SHP77 treated with DMSO at 0.1 percent for 48 hours (cell line): ENCODE data around the gene FBXL7.

Experiments
- DNase-seq: peaks from one replicate; lab custom pipeline; 2025; lab: John Stamatoyannopoulos, UW

The FBXL7 gene

GRCh38 chr5:15774632-15775031 lies 274.7 kb downstream of the FBXL7 start:
- DNase-seq = no peak

GRCh38 chr5:15776346-15776745 lies 276.4 kb downstream of the FBXL7 start:
- no peak for DNase-seq

- no peak for DNase-seq
These were observed 283.8 kb downstream of the FBXL7 start for GRCh38 chr5:15783734-15784133.

GRCh38 chr5:15785531-15785981 lies 285.6 kb downstream of the FBXL7 start:
- DNase-seq = no peak

- DNase-seq = no peak
These were observed 286.3 kb downstream of the FBXL7 start for GRCh38 chr5:15786326-15786725.

GRCh38 chr5:15786884-15787283 lies 286.9 kb downstream of the FBXL7 start:
- DNase-seq = no peak

GRCh38 chr5:15787681-15788080 lies 287.7 kb downstream of the FBXL7 start:
- DNase-seq = no peak

GRCh38 chr5:15789642-15790041 lies 289.7 kb downstream of the FBXL7 start:
- no peak for DNase-seq

GRCh38 chr5:15790446-15791018 lies 290.6 kb downstream of the FBXL7 start:
- DNase-seq = no peak

GRCh38 chr5:15791274-15791673 lies 291.3 kb downstream of the FBXL7 start:
- DNase-seq = no peak

GRCh38 chr5:15791859-15792258 lies 291.9 kb downstream of the FBXL7 start:
- DNase-seq = no peak

- DNase-seq = no peak
These were observed 294.3 kb downstream of the FBXL7 start for GRCh38 chr5:15794052-15794985.

- no peak for DNase-seq
These were observed 296.1 kb downstream of the FBXL7 start for GRCh38 chr5:15796096-15796495.

GRCh38 chr5:15796557-15796956 lies 296.6 kb downstream of the FBXL7 start:
- no peak for DNase-seq

GRCh38 chr5:15797116-15797515 lies 297.1 kb downstream of the FBXL7 start:
- no peak for DNase-seq

GRCh38 chr5:15798006-15798405 lies 298.0 kb downstream of the FBXL7 start:
- DNase-seq = no peak

GRCh38 chr5:15799014-15799413 lies 299.0 kb downstream of the FBXL7 start:
- no peak for DNase-seq

GRCh38 chr5:15799612-15800011 lies 299.6 kb downstream of the FBXL7 start:
- DNase-seq = no peak

- no peak for DNase-seq
These were observed 303.3 kb downstream of the FBXL7 start for GRCh38 chr5:15803280-15803679.

GRCh38 chr5:15806613-15807012 lies 306.6 kb downstream of the FBXL7 start:
- no peak for DNase-seq

GRCh38 chr5:15807248-15807647 lies 307.3 kb downstream of the FBXL7 start:
- DNase-seq = no peak

- DNase-seq = no peak
These were observed 307.9 kb downstream of the FBXL7 start for GRCh38 chr5:15807871-15808270.

- DNase-seq = no peak
These were observed 308.6 kb downstream of the FBXL7 start for GRCh38 chr5:15808577-15808976.
